ENCODE measurements around the gene MEGF6.

MEGF6 gene

DNA sequence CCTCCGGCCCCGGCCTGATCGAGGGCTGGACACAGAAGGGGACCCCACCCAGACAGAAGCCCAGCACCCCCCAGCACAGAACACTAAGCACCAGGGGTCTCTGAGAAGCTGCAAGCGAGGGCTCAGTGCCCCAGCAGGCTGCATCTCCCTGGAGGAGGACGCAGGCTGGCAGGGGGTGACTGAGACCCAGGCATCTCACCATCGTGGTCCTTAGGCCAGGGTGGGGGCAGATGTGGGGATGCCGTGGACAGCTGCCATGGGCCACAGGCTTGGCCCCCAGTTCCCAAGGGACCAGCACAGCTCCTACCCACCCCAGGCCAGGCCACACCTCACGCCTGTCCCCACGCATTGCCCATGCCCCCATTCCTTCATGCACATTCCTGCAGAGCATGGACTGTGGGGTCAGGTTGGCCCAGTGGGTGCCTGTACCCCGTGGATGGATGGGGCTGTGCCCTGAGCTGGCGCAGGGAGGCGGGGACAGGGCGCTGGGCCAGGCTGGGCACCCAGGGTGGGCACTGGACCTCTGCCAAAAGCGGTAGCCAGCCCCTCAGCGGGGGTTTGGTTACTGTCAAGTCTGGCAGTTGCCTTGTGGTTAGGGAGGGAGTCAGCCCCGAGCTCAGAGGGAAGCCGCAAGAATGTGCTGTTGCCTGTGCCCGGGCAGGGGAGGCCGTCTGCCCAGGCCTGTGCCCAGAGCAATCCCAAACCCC is 95.4 kb downstream of the MEGF6 start:
- Histone ChIP-seq H3K27me3 (no peaks in the 10 kb centered on the region), H3K4me3 (no peak overlapping the region), H3K4me1 (peaks cover 0 to 22% (median 15%) of the 10 kb centered on the region in 4 donors), H3K9me3 (no peaks in the 10 kb centered on the region), H3K27ac (no peak overlapping the region), H3K36me3 (peaks cover 0 to 76% (median 58%) of the 10 kb centered on the region in 3 donors)
- DNase-seq = no peak
- intact Hi-C loops (cut with DNase I; ENCODE audit: low total_unique reads) = no loop called here
- TF ChIP-seq CTCF (IDR thresholded peaks at IDR 0.05) = no peak

DNA sequence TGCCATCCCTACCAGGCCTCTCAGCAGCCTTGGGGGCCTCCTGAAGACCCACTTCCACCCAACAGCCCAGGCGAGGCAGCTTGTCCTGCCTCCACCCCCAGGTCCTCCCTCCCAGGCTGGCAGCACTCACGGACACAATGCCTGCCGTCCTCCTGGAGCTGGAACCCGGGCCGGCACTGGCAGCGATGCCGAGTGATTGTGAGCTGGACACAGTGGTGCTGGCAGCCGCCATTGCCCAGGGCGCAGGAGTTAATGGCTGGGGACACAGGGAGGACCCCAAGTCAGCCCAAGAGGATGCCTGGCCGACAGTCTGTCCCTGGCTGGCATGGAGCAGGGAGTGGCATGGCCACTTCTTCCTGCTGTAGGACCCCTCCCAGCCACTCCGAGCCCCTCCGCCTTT is 96.0 kb downstream of the MEGF6 start:
- no peak for TF ChIP-seq CTCF (IDR thresholded peaks at IDR 0.05)
- H3K9me3 ChIP-seq = no peaks in the 10 kb centered on the region
- intact Hi-C loops (cut with DNase I; ENCODE audit: low total_unique reads) = no loop called here
- peaks cover 0 to 73% (median 54%) of the 10 kb centered on the region in 3 donors for H3K36me3 ChIP-seq
- no peak overlapping the region for H3K27ac ChIP-seq
- H3K4me1 ChIP-seq = peaks cover 0 to 22% (median 14%) of the 10 kb centered on the region in 4 donors
- DNase-seq = no peak
- no peaks in the 10 kb centered on the region for H3K27me3 ChIP-seq
- no peak overlapping the region for H3K4me3 ChIP-seq

- no peak for DNase-seq
- Histone ChIP-seq H3K4me3 (no peak overlapping the region), H3K27ac (no peak overlapping the region), H3K9me3 (no peaks in the 10 kb centered on the region), H3K27me3 (no peaks in the 10 kb centered on the region), H3K4me1 (peaks cover 0 to 22% (median 14%) of the 10 kb centered on the region in 4 donors), H3K36me3 (peaks cover 0 to 72% (median 51%) of the 10 kb centered on the region in 3 donors)
- intact Hi-C loops (cut with DNase I; ENCODE audit: low total_unique reads) = no loop called here
- TF ChIP-seq CTCF (IDR thresholded peaks at IDR 0.05) = no peak
These were observed 96.9 kb downstream of the MEGF6 start for GRCh38 chr1:3514404-3514803.

- intact Hi-C loops (cut with DNase I; ENCODE audit: low total_unique reads) = no loop called here
- Histone ChIP-seq H3K4me3 (no peak overlapping the region), H3K27ac (no peak overlapping the region), H3K27me3 (no peaks in the 10 kb centered on the region), H3K4me1 (peaks cover 0 to 13% (median 9%) of the 10 kb centered on the region in 4 donors), H3K36me3 (peaks cover 6 to 75% (median 59%) of the 10 kb centered on the region in 3 donors), H3K9me3 (no peaks in the 10 kb centered on the region)
- no peak for TF ChIP-seq CTCF (IDR thresholded peaks at IDR 0.05)
- DNase-seq = no peak
These were observed 99.5 kb downstream of the MEGF6 start for GRCh38 chr1:3511856-3512255.

- H3K27me3 ChIP-seq = no peaks in the 10 kb centered on the region
- peaks cover 0 to 7% (median 4%) of the 10 kb centered on the region in 4 donors for H3K4me1 ChIP-seq
- H3K9me3 ChIP-seq = no peaks in the 10 kb centered on the region
- peaks cover 6 to 80% (median 65%) of the 10 kb centered on the region in 3 donors for H3K36me3 ChIP-seq
- DNase-seq = no peak
- intact Hi-C loops (cut with DNase I; ENCODE audit: low total_unique reads) = no loop called here
- no peak overlapping the region for H3K27ac ChIP-seq
- TF ChIP-seq CTCF (IDR thresholded peaks at IDR 0.05) = no peak
- no peak overlapping the region for H3K4me3 ChIP-seq
These were observed 100.0 kb downstream of the MEGF6 start for GRCh38 chr1:3511306-3511705.
